Retina (tissue), 1 donor: ENCODE measurements around the gene HOXB9.
A peak's percentile ranks its signal among the peaks of the same experiment; 100 is the strongest.

Experiments used
- DNase-seq: peaks from one replicate; pipeline ENCODE4 v3.0.0-alpha.2; 2016

The HOXB9 gene

GRCh38 chr17:48623583-48623982 is 2.6 kb downstream of the HOXB9 start:
- DNase-seq = no peak

GRCh38 chr17:48622857-48623256 is 3.3 kb downstream of the HOXB9 start:
- DNase-seq = no peak

GRCh38 chr17:48621410-48622392 is 4.5 kb downstream of the HOXB9 start:
- DNase-seq = no peak

- no peak for DNase-seq
Measured at GRCh38 chr17:48620461-48621139, 5.6 kb downstream of the HOXB9 start.

GRCh38 chr17:48619826-48620449 is 6.2 kb downstream of the HOXB9 start:
- no peak for DNase-seq

- peak; percentile 94 for DNase-seq
Measured at GRCh38 chr17:48618256-48618896, 7.8 kb downstream of the HOXB9 start.

- no peak for DNase-seq
Measured at GRCh38 chr17:48617471-48618255, 8.5 kb downstream of the HOXB9 start.

GRCh38 chr17:48616717-48617470 is 9.3 kb downstream of the HOXB9 start:
- DNase-seq = no peak

DNA sequence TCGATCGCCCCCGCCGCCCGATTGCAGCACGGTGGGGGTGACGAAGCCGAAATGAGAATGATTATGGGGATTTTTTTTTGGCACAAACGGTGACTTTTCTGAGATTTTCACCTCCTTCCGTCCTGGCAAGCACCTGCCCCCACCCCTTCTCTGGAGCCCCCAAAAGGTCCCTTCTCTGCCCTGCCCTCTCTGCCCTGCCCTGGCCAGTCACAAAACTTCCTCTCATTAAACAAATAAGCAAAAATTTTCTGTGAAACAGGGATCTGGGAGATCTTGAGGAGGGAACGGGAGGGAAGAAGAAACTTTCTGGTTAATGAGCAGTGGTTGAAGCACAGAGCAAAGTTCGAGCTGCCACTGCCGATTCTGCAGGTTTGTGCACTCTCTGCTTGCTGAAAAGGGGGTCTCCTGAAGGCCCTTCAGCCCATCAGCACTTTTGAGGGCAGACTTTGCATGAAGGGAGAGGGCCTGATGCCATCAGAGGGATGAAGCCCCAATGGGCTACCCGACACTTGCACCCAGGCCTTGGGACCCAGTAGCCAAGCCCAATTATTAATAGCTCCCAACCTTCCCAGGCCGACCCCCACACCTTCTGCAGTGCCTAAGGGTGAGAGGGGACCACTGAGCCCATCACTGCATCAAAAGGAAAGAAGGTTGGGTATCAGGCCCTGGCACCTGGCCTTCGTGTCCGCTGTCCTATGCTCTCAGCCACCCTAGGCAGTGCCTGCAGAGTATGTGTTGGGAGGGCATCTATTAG is 10.0 kb downstream of the HOXB9 start:
- DNase-seq = no peak

DNA sequence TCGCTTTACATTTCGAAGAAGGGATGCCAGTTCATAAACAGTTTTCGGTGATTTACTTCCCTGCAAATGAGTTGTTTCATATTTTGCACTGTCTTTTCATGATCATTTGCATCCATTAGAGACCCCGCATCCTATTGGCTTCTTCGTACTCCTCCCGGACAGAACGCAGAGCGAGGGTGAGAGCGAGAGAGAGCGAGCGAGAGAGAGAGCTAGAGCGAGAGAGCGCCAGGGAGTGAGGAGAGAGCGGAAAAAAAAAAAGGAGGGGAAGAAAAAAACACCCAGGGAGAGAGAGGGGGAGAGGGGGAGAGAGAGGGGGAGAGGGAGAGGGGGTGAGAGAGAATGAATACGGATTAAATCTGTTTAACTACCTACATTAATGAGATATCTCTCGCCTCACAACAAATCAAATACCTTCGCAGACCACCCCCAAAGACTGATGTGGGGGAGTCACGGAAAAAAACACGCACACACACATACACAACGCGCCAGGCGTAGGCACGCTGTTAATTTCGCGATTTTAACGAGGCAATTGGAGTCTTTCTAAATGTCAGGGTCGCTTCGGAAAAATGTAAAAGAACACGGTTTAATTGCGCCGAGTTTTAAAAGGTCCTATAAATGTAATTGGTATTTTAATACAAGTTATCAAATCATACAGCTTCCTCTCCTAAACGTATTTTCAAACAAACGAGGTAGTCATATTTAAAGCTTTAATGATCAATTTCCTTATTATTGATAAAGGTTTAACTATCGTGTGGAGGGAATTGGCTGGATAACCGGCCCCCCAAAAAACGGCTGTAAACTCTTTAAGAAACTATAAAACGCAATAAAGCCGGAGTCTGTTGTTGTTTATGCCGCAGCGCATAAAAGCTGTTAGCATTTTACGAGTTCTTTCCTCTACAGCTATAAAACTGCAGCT is 10.9 kb downstream of the HOXB9 start, which contains the start of gene HOXB8:
TSS of gene HOXB8 (minus strand) at position 246 of the 916 bp plus-strand sequence. CDS start 588 bp downstream, outside the sequence.
- no peak for DNase-seq

- DNase-seq = no peak
Measured at GRCh38 chr17:48613862-48614694, 12.1 kb downstream of the HOXB9 start.

DNA sequence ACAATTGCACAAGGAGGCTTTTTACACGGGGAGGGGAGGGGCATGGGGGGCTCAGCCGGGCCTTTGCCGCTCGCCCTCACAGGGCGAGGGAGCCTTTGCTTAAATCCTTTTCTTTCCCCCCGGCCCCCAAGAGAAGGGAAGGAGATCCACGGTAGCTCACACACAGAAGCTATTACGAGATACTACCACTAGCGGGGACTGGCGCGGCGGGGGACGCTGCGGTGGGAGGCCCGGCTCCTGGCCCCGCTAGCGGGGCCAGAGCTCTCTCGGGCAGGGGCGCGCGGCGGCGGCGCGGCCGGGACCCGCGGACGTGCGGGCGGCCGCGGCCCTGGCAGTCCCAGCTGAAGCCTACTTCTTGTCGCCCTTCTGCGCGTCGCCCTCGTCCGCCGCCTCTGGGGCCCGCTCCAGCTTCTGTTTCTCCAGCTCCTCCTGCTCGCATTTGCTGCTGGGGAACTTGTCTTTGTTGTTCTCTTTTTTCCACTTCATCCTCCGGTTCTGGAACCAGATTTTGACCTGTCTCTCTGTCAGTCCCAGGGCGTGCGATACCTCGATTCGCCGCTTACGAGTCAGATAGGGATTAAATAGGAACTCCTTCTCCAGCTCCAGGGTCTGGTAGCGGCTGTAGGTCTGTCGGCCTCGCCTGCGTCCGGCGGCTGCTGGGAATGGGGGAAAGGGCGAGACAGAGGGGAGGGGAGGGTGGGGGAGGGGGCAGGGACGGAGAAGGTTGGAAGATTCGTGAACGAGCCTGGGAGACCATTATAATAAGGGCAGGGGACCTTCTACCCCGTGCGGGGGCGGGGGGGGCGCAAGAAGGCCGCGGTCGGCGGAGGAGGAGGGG is 13.1 kb downstream of the HOXB9 start:
- DNase-seq = no peak

DNA sequence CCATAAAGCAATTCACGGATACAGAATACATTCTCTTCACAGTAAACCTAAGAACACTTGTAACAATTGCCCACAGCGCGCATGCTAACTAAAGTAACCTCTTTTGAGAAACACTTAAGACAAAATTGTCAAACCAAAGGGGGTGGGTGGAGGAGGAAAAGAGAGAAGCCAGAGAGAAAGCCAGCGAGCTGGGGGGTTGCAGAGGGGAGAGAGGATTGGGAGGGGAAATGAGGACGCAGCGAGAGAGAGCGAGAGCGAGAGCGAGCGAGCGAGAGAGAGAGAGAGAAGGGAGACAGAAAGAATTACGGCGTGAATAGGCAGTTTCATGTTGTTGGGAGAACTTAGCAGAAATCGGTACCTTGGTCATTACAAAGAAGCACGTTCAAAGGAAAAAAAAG is 13.7 kb downstream of the HOXB9 start:
- DNase-seq = no peak

DNA sequence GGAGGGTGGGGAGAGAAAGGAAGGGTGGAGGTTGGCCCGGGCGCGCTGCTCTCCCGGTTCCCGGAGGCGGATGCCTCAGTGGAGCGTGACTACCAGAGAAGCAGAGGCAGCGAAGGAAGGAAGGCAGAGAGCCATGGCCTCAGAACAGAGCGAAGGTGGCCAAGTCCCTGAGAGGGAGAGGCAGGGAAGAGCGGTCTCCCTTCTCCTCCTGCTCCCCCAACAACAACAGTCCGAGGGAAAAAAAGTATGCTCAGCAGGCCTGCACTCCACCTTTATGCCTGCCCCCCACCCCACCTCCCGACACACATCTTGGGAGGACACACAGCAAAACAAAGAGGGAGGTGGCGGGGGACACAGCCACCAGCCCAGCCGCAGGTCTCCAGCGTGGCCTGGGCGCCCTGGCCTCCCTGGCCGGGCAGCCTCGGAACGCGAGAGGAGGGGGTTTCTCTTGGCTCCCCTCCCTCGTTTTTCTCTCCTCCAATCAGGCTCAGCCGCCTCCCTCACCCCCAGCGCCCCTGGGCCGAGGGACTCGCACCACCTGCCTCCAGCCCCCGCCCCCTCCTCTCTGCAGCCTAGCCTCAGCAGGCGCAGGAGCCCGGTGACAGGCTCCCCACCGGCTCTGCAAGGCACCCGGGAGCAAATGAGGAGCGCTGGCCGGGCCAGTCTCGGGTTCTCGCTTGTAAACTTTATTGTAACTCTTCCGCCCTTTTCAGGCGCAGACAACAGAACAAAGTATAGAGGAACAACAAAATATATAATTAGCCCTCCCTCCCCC is 14.3 kb downstream of the HOXB9 start:
- no peak for DNase-seq

DNA sequence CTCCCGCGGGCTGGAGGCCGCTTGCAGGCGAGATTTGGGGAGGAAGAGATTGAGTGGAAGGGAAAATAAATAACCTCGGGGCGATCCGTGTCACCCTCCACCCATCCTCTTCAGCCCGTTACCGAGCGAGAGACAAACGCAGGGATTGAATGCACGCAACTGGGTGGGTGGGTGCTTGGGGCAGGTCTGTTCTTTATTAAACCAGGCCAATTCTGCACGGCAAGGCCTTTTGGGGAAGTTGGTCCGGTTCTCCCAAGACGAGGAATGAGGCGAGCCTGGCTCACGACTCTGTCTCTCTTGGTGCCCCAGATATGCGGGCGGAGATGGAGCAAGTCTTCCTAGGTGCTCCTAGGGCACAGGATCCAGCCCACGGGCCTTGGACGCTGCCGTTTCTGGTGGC is 14.9 kb downstream of the HOXB9 start:
- DNase-seq = no peak
